ENCODE data around the gene DNAH17. TPM values are rescaled to one million over a fixed set of nuclear protein-coding genes. Genes with fewer than 3 reads are reported as not detected.

DNAH17 gene
- total and polyA plus RNA-seq, 2 of the 8 experiments (the other 6 are each of a cell fraction or from before 2014, with no cell fraction given) = 0.14 to 0.67 TPM

DNA sequence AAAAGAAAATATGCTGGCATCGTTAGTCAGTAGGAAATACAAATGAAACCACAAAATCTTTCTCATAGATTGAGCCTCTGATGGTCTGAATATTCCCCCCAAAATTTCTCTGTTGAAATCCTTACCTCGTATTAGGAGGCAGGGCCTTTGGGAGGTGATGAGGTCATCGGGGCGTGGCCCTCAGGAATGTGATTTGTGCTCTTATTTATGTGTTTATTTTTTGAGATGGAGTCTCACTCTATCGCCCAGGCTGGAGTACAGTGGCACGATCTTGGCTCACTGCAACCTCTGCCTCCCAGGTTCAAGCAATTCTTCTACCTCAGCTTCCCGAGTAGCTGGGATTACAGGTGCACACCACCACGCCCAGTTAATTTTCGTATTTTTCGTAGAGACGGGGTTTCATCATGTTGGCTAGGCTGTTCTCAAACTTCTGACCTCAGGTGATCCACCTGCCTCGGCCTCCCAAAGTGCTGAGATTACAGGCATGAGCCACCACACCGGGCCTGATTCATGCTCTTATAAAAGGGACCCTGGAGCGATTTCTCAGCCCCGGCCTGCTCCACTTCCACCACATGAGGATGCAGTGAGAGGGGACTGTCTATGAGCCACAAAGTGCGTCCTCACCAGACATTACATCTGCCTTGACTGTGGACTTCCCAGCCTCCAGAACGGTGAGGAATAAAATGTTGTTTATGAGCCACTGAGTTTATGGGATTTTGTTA is 53.1 kb downstream of the DNAH17 start:
- Histone ChIP-seq H3K14ac (ENCODE audit: insufficient read length) (no peak overlapping the region), H3K4me3 (ENCODE audit: extremely low read depth in 1 of 4, insufficient read depth in 2 of 4, low read depth in 3 of 4, low read length in 4 of 4) (no peak overlapping the region), H3K4me2 (ENCODE audit: insufficient read depth in 1 of 2, low read depth in 2 of 2, low read length in 2 of 2) (no peak overlapping the region), H3K4ac (replicated peaks; ENCODE audit: insufficient read length, low read depth, low read length) (no peak overlapping the region), H4K91ac (replicated peaks; ENCODE audit: insufficient read length, low read length) (no peak overlapping the region), H3K4me1 (replicated peaks in 1 of 4; ENCODE audit: control insufficient read depth in 3 of 4, insufficient read depth in 4 of 4, low read length in 3 of 4) (peaks cover 0 to 6% (median 3%) of the 10 kb centered on the region in 4 experiments; a peak in 4 of 7 replicates), H2AK5ac (ENCODE audit: low read depth, low read length) (no peak overlapping the region), H2BK5ac (ENCODE audit: low read depth, low read length) (no peak overlapping the region), H3K23me2 (ENCODE audit: low read depth, low read length) (no peaks in the 10 kb centered on the region), H3K79me1 (ENCODE audit: low read depth, low read length) (no peaks in the 10 kb centered on the region), H4K20me1 (replicated peaks in 1 of 2; ENCODE audit: control insufficient read depth in 1 of 2, insufficient read depth in 2 of 2, low read length in 2 of 2) (no peaks in the 10 kb centered on the region), H2BK12ac (ENCODE audit: low read depth, low read length) (no peak overlapping the region), H3K23ac (ENCODE audit: insufficient read length) (no peak overlapping the region), H2BK15ac (ENCODE audit: low read length) (no peak overlapping the region), H3K18ac (ENCODE audit: extremely low read depth, low read length) (no peak overlapping the region), H3K27ac (ENCODE audit: low read depth, low read length) (no peak overlapping the region), H4K5ac (ENCODE audit: insufficient read length, low read depth, low read length) (no peak overlapping the region), H3K9ac (replicated peaks in 1 of 4; ENCODE audit: extremely low read depth in 1 of 4, low read depth in 3 of 4, low read length in 3 of 4) (no peak overlapping the region), H3K27me3 (replicated peaks in 1 of 4; ENCODE audit: control insufficient read depth in 3 of 4, extremely low read depth in 1 of 4, insufficient read depth in 3 of 4, low read length in 3 of 4) (no peaks in the 10 kb centered on the region), H3K9me3 (ENCODE audit: insufficient read depth in 2 of 2, low read depth in 1 of 2, low read length in 1 of 2) (no peaks in the 10 kb centered on the region), H2BK120ac (replicated peaks; ENCODE audit: low read depth, low read length) (no peak overlapping the region), H4K8ac (ENCODE audit: extremely low read depth, insufficient read depth, low read length) (no peak overlapping the region), H3K36me3 (ENCODE audit: control insufficient read depth in 2 of 4, insufficient read depth in 4 of 4, low read length in 3 of 4) (no peaks in the 10 kb centered on the region), H2BK20ac (ENCODE audit: low read length) (no peak overlapping the region), H2AFZ (ENCODE audit: low read length) (no peak overlapping the region), H3K79me2 (ENCODE audit: control insufficient read depth in 1 of 2, insufficient read depth in 2 of 2, low read length in 2 of 2) (no peaks in the 10 kb centered on the region), H3K56ac (replicated peaks; ENCODE audit: insufficient read length, low read depth, low read length) (no peak overlapping the region)
- CTCF ChIA-PET (ENCODE audit: partially characterized antibody) = interaction anchor here (1.0 kb wide), 1 partner anchor 15 kb away, joined by 3 read pairs; no protein-coding TSS in a partner anchor
- WGBS, 2 experiments (ENCODE audit: extremely low coverage in 1 of 2, insufficient coverage in 1 of 2, insufficient read length in 1 of 2, insufficient replicate concordance in 2 of 2, low coverage in 1 of 2, low lambda C conversion rate in 2 of 2, missing lambda C conversion rate in 1 of 2) = 87% methylated on average over 17 of the region's 17 CpGs; no CpG with 5 or more reads in 1 of the 2 experiments
- FAIRE-seq = no peak
- no peak for TF ChIP-seq GTF2F1 (IDR thresholded peaks at IDR 0.05; ENCODE audit: borderline replicate concordance, low read depth, low read length)
- TF ChIP-seq EGR1 (IDR thresholded peaks at IDR 0.05; ENCODE audit: borderline replicate concordance, low read depth, low read length) = no peak
- no peak for TF ChIP-seq SIX5 (IDR thresholded peaks at IDR 0.05; ENCODE audit: low read depth, low read length)
- no peak for TF ChIP-seq KDM1A (IDR thresholded peaks at IDR 0.05; ENCODE audit: borderline replicate concordance, low read length)
- TF ChIP-seq, protein P1, sequence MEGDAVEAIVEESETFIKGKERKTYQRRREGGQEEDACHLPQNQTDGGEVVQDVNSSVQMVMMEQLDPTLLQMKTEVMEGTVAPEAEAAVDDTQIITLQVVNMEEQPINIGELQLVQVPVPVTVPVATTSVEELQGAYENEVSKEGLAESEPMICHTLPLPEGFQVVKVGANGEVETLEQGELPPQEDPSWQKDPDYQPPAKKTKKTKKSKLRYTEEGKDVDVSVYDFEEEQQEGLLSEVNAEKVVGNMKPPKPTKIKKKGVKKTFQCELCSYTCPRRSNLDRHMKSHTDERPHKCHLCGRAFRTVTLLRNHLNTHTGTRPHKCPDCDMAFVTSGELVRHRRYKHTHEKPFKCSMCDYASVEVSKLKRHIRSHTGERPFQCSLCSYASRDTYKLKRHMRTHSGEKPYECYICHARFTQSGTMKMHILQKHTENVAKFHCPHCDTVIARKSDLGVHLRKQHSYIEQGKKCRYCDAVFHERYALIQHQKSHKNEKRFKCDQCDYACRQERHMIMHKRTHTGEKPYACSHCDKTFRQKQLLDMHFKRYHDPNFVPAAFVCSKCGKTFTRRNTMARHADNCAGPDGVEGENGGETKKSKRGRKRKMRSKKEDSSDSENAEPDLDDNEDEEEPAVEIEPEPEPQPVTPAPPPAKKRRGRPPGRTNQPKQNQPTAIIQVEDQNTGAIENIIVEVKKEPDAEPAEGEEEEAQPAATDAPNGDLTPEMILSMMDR (IDR thresholded peaks at IDR 0.05; ENCODE audit: control extremely low read depth in 1 of 3, insufficient read depth in 1 of 3, low read depth in 1 of 3, low read length in 3 of 3) = no peak
- POLR2A ChIA-PET (ENCODE audit: partially characterized antibody) = no interaction called here
- DNase-seq (ENCODE audit: low read depth in 1 of 2, low spot score in 2 of 2) = no peak
